ENCODE measurements around the gene CTTN.

DNA sequence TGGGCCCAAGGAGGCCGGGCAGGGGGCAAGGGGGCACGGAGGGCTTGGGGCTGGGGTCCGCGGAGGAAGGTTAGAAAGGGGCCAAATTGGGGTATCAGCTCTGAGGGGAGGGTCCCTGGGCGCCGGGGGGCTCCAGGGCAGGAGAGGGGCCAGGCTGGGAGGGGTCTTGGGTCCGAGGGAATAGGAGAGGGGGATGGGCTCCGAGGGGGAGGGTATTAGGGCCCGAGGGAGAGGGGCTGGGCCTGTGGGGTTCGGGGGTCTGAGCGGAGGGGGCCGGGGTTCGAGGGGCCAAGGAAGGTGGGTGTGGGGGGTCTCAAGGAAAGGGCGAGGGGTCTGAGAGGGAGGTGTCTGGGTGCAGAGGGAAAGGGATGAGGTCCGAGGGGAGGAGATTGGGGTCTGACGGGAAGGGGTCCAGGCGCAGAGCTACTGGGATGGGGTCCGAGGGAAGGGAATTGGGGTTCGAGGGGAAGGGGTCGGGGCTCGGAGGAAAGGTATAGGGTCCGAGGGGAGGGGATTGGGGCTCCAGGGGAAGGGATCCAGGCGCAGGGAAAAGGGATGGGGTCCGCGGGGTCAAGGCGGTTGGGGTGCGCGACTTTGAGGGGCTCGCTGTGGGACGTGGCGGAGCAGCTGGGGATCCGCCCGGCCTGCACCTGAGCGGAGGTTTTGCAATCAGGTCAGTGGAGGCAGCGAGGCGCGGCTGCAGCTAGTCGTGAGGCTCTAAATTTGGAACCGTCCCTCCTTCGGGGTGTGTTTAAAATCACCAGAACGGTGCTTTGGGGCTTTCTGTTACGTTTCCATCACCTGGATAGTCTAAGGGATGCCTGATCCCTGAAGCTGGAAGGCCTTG, 728 bp downstream of the CTTN start:
- TF ChIP-seq, protein P1, sequence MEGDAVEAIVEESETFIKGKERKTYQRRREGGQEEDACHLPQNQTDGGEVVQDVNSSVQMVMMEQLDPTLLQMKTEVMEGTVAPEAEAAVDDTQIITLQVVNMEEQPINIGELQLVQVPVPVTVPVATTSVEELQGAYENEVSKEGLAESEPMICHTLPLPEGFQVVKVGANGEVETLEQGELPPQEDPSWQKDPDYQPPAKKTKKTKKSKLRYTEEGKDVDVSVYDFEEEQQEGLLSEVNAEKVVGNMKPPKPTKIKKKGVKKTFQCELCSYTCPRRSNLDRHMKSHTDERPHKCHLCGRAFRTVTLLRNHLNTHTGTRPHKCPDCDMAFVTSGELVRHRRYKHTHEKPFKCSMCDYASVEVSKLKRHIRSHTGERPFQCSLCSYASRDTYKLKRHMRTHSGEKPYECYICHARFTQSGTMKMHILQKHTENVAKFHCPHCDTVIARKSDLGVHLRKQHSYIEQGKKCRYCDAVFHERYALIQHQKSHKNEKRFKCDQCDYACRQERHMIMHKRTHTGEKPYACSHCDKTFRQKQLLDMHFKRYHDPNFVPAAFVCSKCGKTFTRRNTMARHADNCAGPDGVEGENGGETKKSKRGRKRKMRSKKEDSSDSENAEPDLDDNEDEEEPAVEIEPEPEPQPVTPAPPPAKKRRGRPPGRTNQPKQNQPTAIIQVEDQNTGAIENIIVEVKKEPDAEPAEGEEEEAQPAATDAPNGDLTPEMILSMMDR (conservative IDR thresholded peaks at IDR 0.05; ENCODE audit: low read length) = no peak
- TF ChIP-seq EZH2phosphoT487 (IDR thresholded peaks at IDR 0.05; ENCODE audit: borderline replicate concordance) = no peak
